IPS-NIHi11 (cell line): Measurements from ENCODE around the gene SFTA2.
"Not testable (repeated sequence)": the region's sequence is repeated elsewhere in the genome, so short reads cannot be mapped to it uniquely, and the experiment has no call there.

Experiments used
- DNase-seq: peaks from one replicate; pipeline ENCODE4 v3.0.0; 2012; ENCODE audit warnings: mixed read lengths, low spot score

Gene SFTA2

GRCh38 chr6:30912746-30913520 lies 19.0 kb downstream of the SFTA2 start:
- DNase-seq, result no peak

DNA sequence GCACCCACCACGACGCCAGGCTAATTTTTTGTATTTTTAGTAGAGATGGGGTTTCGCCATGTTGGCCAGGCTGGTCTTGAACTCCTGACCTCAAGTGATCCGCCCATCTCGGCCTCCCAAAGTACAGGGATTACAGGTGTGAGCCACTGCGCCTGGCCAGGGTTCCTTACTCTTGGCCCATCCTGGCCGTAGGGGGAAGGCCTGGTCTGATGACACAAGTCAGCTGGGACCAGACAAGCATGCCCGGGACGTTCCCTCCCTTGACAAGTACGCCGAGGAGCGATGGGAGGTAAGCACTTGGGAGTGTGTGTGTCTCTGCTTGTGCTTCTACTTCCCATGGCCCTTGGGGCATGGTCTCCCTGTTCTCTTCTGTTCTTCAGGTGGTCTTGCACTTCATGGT lies 21.5 kb downstream of the SFTA2 start:
- not testable (repeated sequence) for DNase-seq

DNA sequence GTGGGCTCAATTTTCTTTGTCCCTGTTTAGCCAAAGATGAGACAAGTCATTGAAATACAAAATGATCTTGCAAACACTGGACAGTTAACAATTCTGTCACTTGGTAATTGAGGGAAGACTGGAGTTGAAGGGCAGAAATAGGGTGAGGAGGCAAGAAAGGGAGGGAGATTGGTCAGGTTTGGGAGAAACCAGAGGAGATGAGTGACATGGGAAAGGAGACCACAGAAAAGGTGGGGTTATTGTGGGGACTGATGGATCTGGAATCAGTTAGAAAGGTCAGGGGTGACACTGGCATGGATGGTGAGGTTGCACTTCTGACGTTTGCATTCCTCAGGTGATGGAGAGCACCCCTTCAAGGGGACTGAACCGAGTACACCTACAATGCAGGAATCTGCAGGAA lies 23.3 kb downstream of the SFTA2 start:
- no peak for DNase-seq

GRCh38 chr6:30907758-30908591 lies 24.0 kb downstream of the SFTA2 start, which contains the start of gene GTF2H4:
Gene GTF2H4, plus strand, starts transcription at chr6:30908207.
- peak; percentile 89 for DNase-seq

- not testable (repeated sequence) for DNase-seq
Measured at GRCh38 chr6:30907290-30907757, 24.6 kb downstream of the SFTA2 start.

DNA sequence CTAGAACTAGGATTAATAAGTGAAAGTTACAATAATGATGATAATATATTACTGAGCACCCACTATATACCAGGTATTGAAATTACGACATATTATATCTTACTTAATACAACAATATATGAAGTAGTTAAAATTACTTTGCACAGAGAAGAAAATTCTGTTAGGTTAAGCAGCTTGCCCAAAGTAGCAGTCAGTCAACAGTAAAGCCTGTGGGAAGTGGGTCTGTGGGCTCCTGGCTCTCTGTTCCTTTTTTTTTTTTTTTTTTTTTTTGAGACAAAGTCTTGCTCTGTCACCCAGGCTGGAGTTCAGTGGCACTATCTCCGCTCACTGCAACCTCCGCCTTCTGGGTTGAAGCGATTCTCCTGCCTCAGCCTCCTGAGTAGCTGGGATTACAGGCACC lies 28.7 kb downstream of the SFTA2 start:
- no peak for DNase-seq

- no peak for DNase-seq
Measured at GRCh38 chr6:30902709-30903108, 29.3 kb downstream of the SFTA2 start.

GRCh38 chr6:30902196-30902595 lies 29.8 kb downstream of the SFTA2 start:
- not testable (repeated sequence) for DNase-seq

- no peak for DNase-seq
Measured at GRCh38 chr6:30901436-30901835, 30.5 kb downstream of the SFTA2 start.

- no peak for DNase-seq
Measured at GRCh38 chr6:30900863-30901417, 31.0 kb downstream of the SFTA2 start.

- no peak for DNase-seq
Measured at GRCh38 chr6:30898750-30899360, 33.1 kb downstream of the SFTA2 start.

GRCh38 chr6:30897882-30898281 lies 34.1 kb downstream of the SFTA2 start:
- no peak for DNase-seq

DNA sequence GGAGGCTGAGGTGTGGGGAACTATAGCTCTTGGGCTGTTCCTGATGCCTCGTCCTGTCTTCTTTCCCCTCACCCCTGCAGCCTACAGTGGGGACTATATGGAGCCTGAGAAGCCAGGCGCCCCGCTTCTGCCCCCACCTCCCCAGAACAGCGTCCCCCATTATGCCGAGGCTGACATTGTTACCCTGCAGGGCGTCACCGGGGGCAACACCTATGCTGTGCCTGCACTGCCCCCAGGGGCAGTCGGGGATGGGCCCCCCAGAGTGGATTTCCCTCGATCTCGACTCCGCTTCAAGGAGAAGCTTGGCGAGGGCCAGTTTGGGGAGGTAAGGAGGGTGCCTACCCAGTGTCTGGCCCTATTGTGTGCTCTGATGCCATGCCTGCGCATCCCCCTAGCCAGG lies 35.4 kb downstream of the SFTA2 start:
- DNase-seq, result no peak

GRCh38 chr6:30895343-30895742 lies 36.6 kb downstream of the SFTA2 start:
- no peak for DNase-seq

- no peak for DNase-seq
Measured at GRCh38 chr6:30894935-30895334, 37.0 kb downstream of the SFTA2 start.

- no peak for DNase-seq
Measured at GRCh38 chr6:30894381-30894780, 37.6 kb downstream of the SFTA2 start.

GRCh38 chr6:30893666-30894065 lies 38.3 kb downstream of the SFTA2 start:
- DNase-seq, result no peak

- peak; percentile 73 for DNase-seq
Measured at GRCh38 chr6:30893001-30893591, 38.9 kb downstream of the SFTA2 start.

- DNase-seq, result no peak
Measured at GRCh38 chr6:30891816-30892538, 40.0 kb downstream of the SFTA2 start.

GRCh38 chr6:30891450-30891723 lies 40.6 kb downstream of the SFTA2 start:
- DNase-seq, result no peak

DNA sequence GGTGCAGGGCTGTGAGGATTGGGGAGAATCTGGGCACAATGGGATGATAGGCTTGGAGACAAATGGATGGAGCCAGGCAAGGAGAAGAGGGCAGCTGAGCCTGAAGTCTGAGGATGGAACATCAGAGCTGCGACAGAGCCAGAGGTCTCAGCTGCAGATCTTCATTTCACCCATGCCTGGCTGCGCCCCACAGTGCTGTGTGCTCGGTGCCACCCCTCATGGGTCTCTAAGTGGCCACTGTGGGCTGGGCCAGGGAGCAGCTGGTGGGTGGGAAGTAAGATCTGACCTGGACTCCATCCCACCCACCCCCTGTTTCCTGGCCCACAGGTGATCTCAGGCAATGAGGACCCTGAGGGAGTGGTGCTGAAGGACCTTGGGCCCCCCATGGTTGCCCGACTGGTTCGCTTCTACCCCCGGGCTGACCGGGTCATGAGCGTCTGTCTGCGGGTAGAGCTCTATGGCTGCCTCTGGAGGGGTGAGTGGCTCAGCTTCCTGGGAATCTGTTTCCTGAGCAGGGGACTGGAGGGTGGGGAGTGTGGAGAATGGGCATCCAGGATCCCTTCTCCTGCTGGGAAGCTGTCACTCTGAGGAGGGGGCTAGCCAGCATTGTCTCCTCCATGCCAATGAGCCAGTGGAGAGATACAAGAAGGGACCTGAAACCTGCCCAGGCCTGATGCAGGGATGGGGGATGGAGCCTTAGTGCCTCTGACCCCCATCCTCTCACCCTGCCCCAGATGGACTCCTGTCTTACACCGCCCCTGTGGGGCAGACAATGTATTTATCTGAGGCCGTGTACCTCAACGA lies 41.1 kb downstream of the SFTA2 start:
- no peak for DNase-seq
